Sigmoid colon (tissue), 4 donors: ENCODE data around the gene PSME1.

ENCODE experiments used
- CTCF ChIP-seq, 4 experiments: fragments of 450-650 bp in 3 of 4; fragments of 200-600 bp in 1 of 4; IDR thresholded peaks; one replicate each; pipeline ENCODE4 v1.5.1; 2016 to 2019; ENCODE audit warnings: antibody characterized with exemption in 4 of 4, mild to moderate bottlenecking in 3 of 4, moderate library complexity in 2 of 4
- POLR2AphosphoS5 ChIP-seq, 4 donors: sonication (generic); formaldehyde crosslinking; IDR thresholded peaks; one replicate each; pipeline ENCODE4 v1.6.1; 2017; ENCODE audit warnings: antibody characterized with exemption in 4 of 4

GRCh38 chr14:24159777-24160498 lies 23.9 kb downstream of the PSME1 start:
- no peak for TF ChIP-seq POLR2AphosphoS5 (IDR thresholded peaks at IDR 0.05)
- TF ChIP-seq CTCF (IDR thresholded peaks at IDR 0.05): peak in 1 of 4 experiments; percentile 10
